HepG2 (cell line): Measurements from ENCODE around the gene DLX4. TPM values are rescaled to one million over a fixed set of nuclear protein-coding genes. Genes with fewer than 3 reads are reported as not detected.

Experiments
- BRD4 ChIP-seq: sonication (generic); formaldehyde crosslinking; IDR thresholded peaks from 2 replicates; pipeline ENCODE4 v1.4.0; 2020; ENCODE audit warnings: missing genetic modification reagents
- CEBPZ ChIP-seq: IDR thresholded peaks from 2 replicates; pipeline ENCODE4 v1.6.1; 2012; ENCODE audit warnings: low read length, improper control_type of control experiment
- CREB3 ChIP-seq: sonication (generic); formaldehyde crosslinking; IDR thresholded peaks from 2 replicates; pipeline ENCODE4 v1.5.0; 2020; ENCODE audit warnings: missing genetic modification reagents
- EEA1 ChIP-seq: sonication (generic); formaldehyde crosslinking; IDR thresholded peaks from 2 replicates; pipeline ENCODE4 v1.5.1; 2020; ENCODE audit warnings: mild to moderate bottlenecking, missing genetic modification reagents, borderline replicate concordance
- IKZF5 ChIP-seq: IDR thresholded peaks from 2 replicates; pipeline ENCODE4 v1.6.1; 2018; ENCODE audit warnings: missing genetic modification reagents, mild to moderate bottlenecking, missing compliant biosample characterization
- MTF2 ChIP-seq: sonication (generic); formaldehyde crosslinking; IDR thresholded peaks from 2 replicates; pipeline ENCODE4 v1.5.0; 2020; ENCODE audit warnings: missing genetic modification reagents, borderline replicate concordance
- PAWR ChIP-seq: sonication (generic); formaldehyde crosslinking; IDR thresholded peaks from 2 replicates; pipeline ENCODE4 v1.4.0; 2020; ENCODE audit warnings: missing genetic modification reagents, mild to moderate bottlenecking, borderline replicate concordance
- SP1 ChIP-seq, 2 experiments: fragments of 450-650 bp in 1 of 2; sonication (generic) in 1 of 2; formaldehyde crosslinking in 1 of 2; IDR thresholded peaks; 2 replicates each; pipeline versions ENCODE4 v1.4.0 to v1.6.1; 2016 to 2020; ENCODE audit warnings: missing genetic modification reagents in 1 of 2
- SRSF4 ChIP-seq: fragments of 200-400 bp; formaldehyde crosslinking; IDR thresholded peaks from one replicate; pipeline ENCODE4 v1.6.1; 2018; ENCODE audit warnings: mild to moderate bottlenecking, low read depth, low read length, moderate library complexity; ENCODE audit not compliant: poor library complexity, severe bottlenecking
- TAF15 ChIP-seq: fragments of 200-400 bp; formaldehyde crosslinking; IDR thresholded peaks from one replicate; pipeline ENCODE4 v1.6.1; 2018; ENCODE audit warnings: mild to moderate bottlenecking, low read depth, low read length; ENCODE audit not compliant: poor library complexity, severe bottlenecking
- TBX2 ChIP-seq: sonication (generic); formaldehyde crosslinking; IDR thresholded peaks from 2 replicates; pipeline ENCODE4 v1.5.0; 2020; ENCODE audit warnings: missing genetic modification reagents, mild to moderate bottlenecking, borderline replicate concordance
- TBX3 ChIP-seq: fragments of 450-650 bp; IDR thresholded peaks from 2 replicates; pipeline ENCODE4 v1.6.1; 2017; ENCODE audit warnings: antibody characterized with exemption, mild to moderate bottlenecking, inconsistent platforms, borderline replicate concordance
- TEAD3 ChIP-seq: optimal IDR thresholded peaks from 2 replicates; pipeline ENCODE3; 2016; ENCODE audit warnings: borderline replicate concordance
- ZNF30 ChIP-seq: sonication (generic); formaldehyde crosslinking; IDR thresholded peaks from 2 replicates; pipeline ENCODE4 v1.5.0; 2020; ENCODE audit warnings: mild to moderate bottlenecking, missing genetic modification reagents
- ZNF350 ChIP-seq: sonication (generic); formaldehyde crosslinking; IDR thresholded peaks from 2 replicates; pipeline ENCODE4 v1.4.0; 2020; ENCODE audit warnings: mild to moderate bottlenecking, low read depth, missing genetic modification reagents, borderline replicate concordance
- ZNF616 ChIP-seq: sonication (generic); formaldehyde crosslinking; IDR thresholded peaks from 2 replicates; pipeline ENCODE4 v1.5.0; 2020; ENCODE audit warnings: low read depth, mild to moderate bottlenecking, missing genetic modification reagents
- ZNF674 ChIP-seq: sonication (generic); formaldehyde crosslinking; IDR thresholded peaks from 2 replicates; pipeline ENCODE4 v1.5.0; 2020; ENCODE audit warnings: low read depth, mild to moderate bottlenecking, missing genetic modification reagents
- ZNF761 ChIP-seq: sonication (generic); formaldehyde crosslinking; conservative IDR thresholded peaks from 2 replicates; pipeline ENCODE4 v1.4.0; 2020; ENCODE audit warnings: mild to moderate bottlenecking, missing genetic modification reagents
- ZSCAN22 ChIP-seq: sonication (generic); formaldehyde crosslinking; IDR thresholded peaks from 2 replicates; pipeline ENCODE4 v1.4.0; 2020; ENCODE audit warnings: mild to moderate bottlenecking, missing genetic modification reagents
- polyA plus RNA-seq, 8 experiments: library from polyadenylated mRNA; depleted of rRNA in 3 of 8; stranded (reverse) in 7 of 8; unstranded in 1 of 8; fragments of >200 nt; fragmentation: Illumina TruSeq in 4 of 8; extraction: Trizol in 4 of 8; gene quantifications; 2 replicates each; pipeline versions ENCODE4 v1.2.1 to v1.2.3, GENCODE V29; 2011 to 2016; ENCODE audit warnings: low read depth in 4 of 8, missing spikeins in 1 of 8, mixed read lengths in 1 of 8; ENCODE audit not compliant: insufficient read depth in 1 of 8
- total RNA-seq, 5 experiments: library from RNA; depleted of rRNA; stranded (reverse); fragments of >200 nt; fragmentation: Illumina TruSeq; extraction: Trizol; gene quantifications; 2 replicates each; pipeline ENCODE4 v1.2.3, GENCODE V29; 2016; ENCODE audit warnings: low read depth in 1 of 5
- TF ChIP-seq, protein P1 (sequence below): sonication (generic); formaldehyde crosslinking; IDR thresholded peaks from 2 replicates; pipeline ENCODE4 v1.5.0; 2020; ENCODE audit warnings: mild to moderate bottlenecking, missing genetic modification reagents

DLX4 gene
- total and polyA plus RNA-seq, 2 of the 13 experiments (the other 11 are each of a cell fraction or from before 2014, with no cell fraction given) = 0.55 to 2.3 TPM

- TF ChIP-seq SRSF4 (no peak), TAF15 (no peak), ZNF350 (CRISPR knock-in tag) (no peak), ZNF616 (CRISPR knock-in tag) (no peak), EEA1 (CRISPR knock-in tag) (no peak), TBX3 (no peak), ZNF30 (CRISPR knock-in tag) (no peak), MTF2 (CRISPR knock-in tag) (peak; percentile 82), TBX2 (CRISPR knock-in tag) (no peak; the same call in 1 of the 2 replicates), CEBPZ (no peak), ZNF674 (CRISPR knock-in tag) (no peak), SP1 (IDR thresholded peaks at IDR 0.05) (no peak), SP1 (CRISPR knock-in tag; IDR thresholded peaks at IDR 0.05) (no peak), PAWR (CRISPR knock-in tag) (no peak), CREB3 (no peak), TEAD3 (CRISPR knock-in tag) (no peak), ZSCAN22 (CRISPR knock-in tag) (no peak), IKZF5 (no peak), BRD4 (CRISPR knock-in tag) (no peak), ZNF761 (CRISPR knock-in tag) (0 out of 2 replicates have a peak, but pooled peaks have one; percentile 19)
- TF ChIP-seq, protein P1, sequence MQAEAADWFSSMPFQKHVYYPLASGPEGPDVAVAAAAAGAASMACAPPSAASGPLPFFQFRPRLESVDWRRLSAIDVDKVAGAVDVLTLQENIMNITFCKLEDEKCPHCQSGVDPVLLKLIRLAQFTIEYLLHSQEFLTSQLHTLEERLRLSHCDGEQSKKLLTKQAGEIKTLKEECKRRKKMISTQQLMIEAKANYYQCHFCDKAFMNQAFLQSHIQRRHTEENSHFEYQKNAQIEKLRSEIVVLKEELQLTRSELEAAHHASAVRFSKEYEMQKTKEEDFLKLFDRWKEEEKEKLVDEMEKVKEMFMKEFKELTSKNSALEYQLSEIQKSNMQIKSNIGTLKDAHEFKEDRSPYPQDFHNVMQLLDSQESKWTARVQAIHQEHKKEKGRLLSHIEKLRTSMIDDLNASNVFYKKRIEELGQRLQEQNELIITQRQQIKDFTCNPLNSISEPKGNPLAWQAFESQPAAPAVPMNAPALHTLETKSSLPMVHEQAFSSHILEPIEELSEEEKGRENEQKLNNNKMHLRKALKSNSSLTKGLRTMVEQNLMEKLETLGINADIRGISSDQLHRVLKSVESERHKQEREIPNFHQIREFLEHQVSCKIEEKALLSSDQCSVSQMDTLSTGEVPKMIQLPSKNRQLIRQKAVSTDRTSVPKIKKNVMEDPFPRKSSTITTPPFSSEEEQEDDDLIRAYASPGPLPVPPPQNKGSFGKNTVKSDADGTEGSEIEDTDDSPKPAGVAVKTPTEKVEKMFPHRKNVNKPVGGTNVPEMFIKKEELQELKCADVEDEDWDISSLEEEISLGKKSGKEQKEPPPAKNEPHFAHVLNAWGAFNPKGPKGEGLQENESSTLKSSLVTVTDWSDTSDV (CRISPR knock-in tag) = no peak
These were observed 3.7 kb downstream of the DLX4 start (continued) for GRCh38 chr17:49972486-49973270.
